Subcutaneous preadipocyte (primary cell): Measurements from ENCODE around the gene COMMD1. TPM values are rescaled to one million over a fixed set of nuclear protein-coding genes. Genes with fewer than 3 reads are reported as not detected.

Experiments
- small RNA-seq: library from RNA; depleted of rRNA; stranded (forward); fragments of <200 nt; gene quantifications from one replicate; pipeline ENCODE3, GENCODE V24; 2012
- total RNA-seq: library from RNA; depleted of rRNA; stranded (reverse); fragments of >200 nt; gene quantifications from 2 replicates; pipeline ENCODE4 v1.2.3, GENCODE V29; 2012

COMMD1 gene
- 29.5 and 47.8 TPM in 2 replicates for total RNA-seq

GRCh38 chr2:61905372-61906185 is at the start of gene COMMD1:
TSS of gene COMMD1 (plus strand) at chr2:61905674. CDS start at chr2:61905679, 5 bp downstream.

GRCh38 chr2:61888267-61889055 is 17.0 kb upstream of the COMMD1 start, which contains the start of gene CCT4:
TSS of gene CCT4 (minus strand) at chr2:61888656. CDS start at chr2:61888507, 149 bp downstream.

Small RNAs within 50 kb of the gene (small RNA-seq; reads per million reads assigned to genes)
- not detected for gene RF00019

Other genes starting within 250 kb of the COMMD1 start
- gene FAM161A, start 51.6 kb upstream of the COMMD1 start, total RNA-seq: 1.5 and 2.5 TPM in 2 replicates
- gene CCT4, start 17.0 kb upstream of the COMMD1 start, total RNA-seq: 163 and 197 TPM in 2 replicates